Gastrocnemius medialis (tissue), 4 donors: Measurements from ENCODE around the gene NDUFAF8.

Experiments
- POLR2A ChIP-seq, 2 donors: fragments of 450-650 bp; IDR thresholded peaks; one replicate each; pipeline ENCODE4 v1.6.1; 2017; ENCODE audit warnings: antibody characterized with exemption in 2 of 2, mild to moderate bottlenecking in 2 of 2, moderate library complexity in 2 of 2
- TF ChIP-seq, protein P1 (sequence below), 5 experiments: fragments of 450-650 bp in 3 of 5; fragments of 200-600 bp in 2 of 5; sonication (generic) in 2 of 5; IDR thresholded peaks in 4 of 5; conservative IDR thresholded peaks in 1 of 5; 1 replicate in 4 of 5; 2 replicates in 1 of 5; pipeline ENCODE4 v1.5.1; 2016 to 2019; ENCODE audit warnings: antibody characterized with exemption in 5 of 5, mild to moderate bottlenecking in 3 of 5, moderate library complexity in 3 of 5

DNA sequence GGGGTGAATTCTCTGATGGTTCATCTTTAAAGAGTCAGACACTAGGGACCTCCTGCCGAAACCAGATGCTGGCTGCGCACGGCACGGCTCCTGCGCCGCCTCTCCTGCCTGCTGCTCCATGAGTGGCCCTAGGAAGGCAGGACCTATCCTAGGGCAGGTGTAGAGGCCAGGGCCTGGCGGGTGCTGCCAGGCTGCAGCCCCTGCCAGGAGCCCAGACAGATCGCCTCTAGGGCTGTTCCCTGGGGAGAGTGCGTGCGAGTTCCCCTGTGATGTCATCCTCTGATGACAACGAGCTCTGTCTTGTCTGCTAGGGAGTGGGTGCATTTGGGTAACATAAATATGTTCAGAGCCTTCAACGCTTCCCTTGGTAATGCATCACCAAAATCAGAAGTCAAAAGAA lies 32.1 kb downstream of the NDUFAF8 start:
- TF ChIP-seq POLR2A (IDR thresholded peaks at IDR 0.05), result no peak
- TF ChIP-seq, protein P1, sequence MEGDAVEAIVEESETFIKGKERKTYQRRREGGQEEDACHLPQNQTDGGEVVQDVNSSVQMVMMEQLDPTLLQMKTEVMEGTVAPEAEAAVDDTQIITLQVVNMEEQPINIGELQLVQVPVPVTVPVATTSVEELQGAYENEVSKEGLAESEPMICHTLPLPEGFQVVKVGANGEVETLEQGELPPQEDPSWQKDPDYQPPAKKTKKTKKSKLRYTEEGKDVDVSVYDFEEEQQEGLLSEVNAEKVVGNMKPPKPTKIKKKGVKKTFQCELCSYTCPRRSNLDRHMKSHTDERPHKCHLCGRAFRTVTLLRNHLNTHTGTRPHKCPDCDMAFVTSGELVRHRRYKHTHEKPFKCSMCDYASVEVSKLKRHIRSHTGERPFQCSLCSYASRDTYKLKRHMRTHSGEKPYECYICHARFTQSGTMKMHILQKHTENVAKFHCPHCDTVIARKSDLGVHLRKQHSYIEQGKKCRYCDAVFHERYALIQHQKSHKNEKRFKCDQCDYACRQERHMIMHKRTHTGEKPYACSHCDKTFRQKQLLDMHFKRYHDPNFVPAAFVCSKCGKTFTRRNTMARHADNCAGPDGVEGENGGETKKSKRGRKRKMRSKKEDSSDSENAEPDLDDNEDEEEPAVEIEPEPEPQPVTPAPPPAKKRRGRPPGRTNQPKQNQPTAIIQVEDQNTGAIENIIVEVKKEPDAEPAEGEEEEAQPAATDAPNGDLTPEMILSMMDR (IDR thresholded peaks at IDR 0.05 in 4 of 5, conservative IDR thresholded peaks at IDR 0.05 in 1 of 5), result no peak
